Esophagus mucosa (tissue), 1 donor: Measurements from ENCODE around the gene IL4R. TPM values are rescaled to one million over a fixed set of nuclear protein-coding genes. Genes with fewer than 3 reads are reported as not detected.
"Not testable (repeated sequence)": the region's sequence is repeated elsewhere in the genome, so short reads cannot be mapped to it uniquely, and the experiment has no call there.

ENCODE experiments used
- ATAC-seq: fragments of 200-7000 bp; cut with Tn5 transposase; one replicate; pipeline ENCODE4 v1.9.1; 2020
- total RNA-seq: library from RNA; stranded (reverse); gene quantifications from one replicate; pipeline ENCODE4 v1.2.4, GENCODE V29; 2023
- donor health status: DM: yes; HTN: yes; CAD: no.

IL4R gene
- total RNA-seq, 1 donor from 2014 or later: 119 TPM

DNA sequence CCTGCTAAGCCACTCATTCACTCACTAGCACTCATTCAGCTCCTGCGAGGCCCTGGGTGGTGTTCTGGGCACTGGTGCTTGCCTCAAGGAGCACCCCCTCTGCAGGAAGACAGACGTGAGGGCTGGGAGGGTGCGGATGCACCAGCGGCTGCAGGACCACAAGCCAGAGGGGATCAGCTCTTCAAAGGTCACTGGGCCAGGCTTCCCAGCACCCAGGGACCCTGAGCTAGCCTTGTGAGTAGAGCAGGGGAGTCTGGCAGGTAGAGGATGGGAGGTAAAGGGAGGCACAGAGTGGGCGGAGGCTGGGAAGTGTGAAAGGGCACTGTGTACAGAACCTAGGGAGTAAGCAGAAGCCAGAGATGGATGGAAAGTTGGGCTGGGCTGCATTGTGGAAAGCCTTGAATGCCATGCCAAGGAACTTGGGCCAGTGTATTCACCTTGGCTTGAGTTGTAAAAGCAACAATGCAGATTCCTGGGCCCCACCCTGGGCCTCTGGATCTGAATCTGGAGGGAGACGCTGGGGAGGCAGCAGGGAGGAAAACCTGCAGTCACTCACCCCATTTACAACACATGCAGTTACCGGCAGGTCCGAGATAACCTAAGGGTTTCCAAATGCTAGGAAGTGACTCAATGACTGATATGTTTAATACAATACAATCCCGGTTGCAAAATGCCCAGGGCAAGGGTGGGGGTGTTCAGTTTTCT is 1.7 kb downstream of the IL4R start:
- ATAC-seq: peak; percentile 74

DNA sequence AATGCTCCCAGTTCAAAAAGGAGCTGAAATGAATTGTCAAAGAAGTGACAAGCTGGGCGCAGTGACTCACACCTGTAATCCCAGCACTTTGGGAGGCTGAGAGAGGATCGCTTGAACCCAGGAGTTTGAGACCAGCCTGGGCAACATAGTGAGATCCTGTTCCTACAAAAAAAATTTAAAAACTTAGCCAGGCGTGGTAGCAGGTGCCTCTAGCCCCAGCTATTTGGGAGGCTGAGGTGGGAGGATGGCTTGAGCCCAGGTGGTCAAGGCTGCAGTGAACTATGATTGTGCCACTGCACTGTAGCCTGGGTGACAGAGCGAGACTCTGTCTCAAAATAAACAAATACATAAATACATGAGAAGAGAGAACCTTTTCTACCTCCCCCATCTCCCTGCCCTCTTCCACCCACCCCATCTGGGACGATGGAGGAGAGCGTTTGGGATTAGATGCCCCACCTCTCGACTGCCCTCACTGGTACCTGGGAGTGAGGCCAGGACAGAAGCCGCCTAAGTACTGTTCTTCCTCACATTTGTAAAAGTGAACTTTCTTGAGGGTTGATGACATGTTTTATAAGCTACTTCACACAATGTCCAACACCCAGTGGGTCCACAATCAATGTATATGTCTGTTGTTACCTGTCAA is 2.4 kb downstream of the IL4R start:
- ATAC-seq: no peak

DNA sequence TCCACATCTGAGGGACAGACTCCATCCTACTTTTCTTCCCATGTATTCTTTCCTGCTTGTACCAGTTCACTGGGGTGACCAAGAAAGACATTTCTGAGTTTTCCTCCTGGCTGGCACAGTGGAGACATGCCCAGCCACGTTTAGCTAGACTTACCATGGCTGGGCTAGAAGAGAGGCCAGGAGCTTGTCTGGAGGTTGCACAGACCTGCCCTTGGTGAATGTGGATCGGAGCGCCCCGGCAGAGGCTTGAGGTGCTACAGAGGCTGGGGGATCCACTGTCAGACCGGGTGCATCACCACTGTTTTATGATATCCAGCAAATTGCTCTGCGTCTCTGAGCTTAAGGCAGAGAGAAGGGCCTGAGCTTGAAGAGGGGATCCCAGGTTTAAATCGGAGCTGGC is 3.5 kb downstream of the IL4R start:
- ATAC-seq: peak; percentile 49

DNA sequence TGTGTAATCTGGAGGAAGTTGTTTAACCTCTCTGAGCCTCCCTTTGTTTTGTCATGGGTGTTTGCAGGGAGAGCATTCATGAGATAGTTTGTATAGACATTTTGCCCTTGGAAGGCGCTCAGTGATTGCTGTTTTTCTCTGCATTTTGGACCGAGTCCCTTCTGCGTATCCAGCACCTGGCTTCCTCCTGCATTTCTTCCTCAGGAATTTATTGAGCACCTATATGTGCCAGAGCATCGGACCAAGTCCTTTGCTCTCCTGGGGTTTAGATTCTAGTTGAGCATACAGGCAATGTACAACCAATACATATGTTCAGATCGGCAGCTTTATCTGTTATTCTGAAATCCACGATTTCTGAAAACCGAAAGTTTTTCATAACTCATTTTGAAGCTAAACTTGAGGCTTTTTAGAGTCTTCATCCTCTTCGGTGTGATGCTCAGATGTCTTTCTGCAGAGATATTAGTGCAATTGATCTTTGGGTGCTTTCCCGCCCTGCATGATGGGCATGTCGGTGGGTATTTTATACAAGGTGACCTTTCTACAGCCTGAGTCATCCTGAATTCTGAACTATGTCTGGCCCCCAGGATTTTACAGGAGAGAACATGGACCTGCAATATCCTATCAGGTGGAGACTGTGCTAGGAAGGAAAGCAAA is 4.1 kb downstream of the IL4R start:
- ATAC-seq: no peak

DNA sequence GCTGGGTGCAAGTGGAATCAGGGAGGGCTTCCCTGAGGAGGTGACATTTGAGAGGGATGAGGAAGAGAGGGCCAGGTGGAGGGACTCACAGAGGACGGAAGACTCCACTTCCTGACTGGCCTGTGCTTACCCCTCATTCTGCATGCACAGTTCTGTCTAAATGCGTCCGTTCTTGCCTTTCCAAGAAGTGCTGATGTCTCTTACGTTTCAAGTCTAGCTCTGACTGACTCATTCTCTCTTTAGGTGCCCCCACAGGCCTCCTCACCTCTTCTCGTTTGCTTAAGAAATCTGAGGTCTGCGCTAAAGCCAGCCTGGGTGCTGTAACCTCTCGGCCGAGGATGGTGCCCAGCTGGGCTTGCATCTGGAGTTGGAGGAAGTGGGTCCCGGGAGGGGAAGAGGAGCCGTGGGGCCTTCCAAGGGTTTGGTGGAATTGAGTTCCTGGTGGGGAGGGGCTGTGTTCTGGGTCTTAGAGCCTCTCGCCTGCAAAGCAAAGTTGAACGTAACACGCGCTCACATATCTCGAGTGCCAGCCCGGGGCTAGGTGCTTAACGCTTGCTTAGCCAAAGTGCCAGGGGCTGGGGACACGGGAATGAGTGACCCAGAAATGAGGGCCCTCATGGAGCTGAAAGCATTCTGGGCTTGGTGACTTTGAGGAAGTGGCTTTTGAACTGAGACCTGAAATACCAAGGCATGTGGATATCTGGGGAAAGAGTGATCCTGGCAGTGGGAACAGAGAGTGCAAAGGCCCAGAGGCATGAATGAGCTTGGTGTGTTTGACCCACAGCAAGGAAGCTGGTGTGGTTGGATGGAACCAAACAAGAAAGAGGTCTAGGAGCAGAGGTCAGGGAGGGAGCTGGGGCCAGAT is 4.8 kb downstream of the IL4R start:
- peak; percentile 42 for ATAC-seq

DNA sequence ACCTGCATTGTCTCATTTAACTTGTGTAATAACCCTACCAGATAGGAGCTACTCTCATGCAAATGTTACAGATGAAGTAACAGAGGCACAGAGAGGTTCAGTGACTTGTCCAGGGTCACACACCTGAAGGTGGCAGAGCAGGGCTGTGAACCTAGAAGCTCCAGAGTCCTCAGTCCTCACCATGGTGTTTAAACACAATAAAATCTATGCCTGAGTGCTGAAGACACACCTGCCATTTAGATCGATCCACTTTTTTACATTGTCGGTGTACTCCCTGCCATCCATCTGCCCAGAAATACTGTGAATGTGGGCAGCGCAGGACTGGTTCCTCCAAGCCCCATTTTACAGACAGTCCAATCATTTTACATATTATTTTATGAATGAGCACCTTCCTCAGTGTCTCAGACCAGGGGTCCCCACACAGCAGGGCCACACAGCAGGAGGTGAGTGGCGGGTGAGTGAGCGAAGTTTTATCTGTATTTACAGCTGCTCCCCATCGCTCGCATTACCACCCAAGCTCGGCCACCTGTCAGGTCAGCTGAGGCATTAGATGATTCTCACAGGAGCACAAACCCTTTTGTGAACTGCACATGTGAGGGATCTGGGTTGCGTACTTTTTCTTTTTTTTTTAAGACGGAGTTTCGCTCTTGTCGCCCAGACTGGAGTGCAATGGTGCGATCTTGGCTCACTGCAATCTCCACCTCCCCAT is 5.6 kb downstream of the IL4R start:
- ATAC-seq: no peak

DNA sequence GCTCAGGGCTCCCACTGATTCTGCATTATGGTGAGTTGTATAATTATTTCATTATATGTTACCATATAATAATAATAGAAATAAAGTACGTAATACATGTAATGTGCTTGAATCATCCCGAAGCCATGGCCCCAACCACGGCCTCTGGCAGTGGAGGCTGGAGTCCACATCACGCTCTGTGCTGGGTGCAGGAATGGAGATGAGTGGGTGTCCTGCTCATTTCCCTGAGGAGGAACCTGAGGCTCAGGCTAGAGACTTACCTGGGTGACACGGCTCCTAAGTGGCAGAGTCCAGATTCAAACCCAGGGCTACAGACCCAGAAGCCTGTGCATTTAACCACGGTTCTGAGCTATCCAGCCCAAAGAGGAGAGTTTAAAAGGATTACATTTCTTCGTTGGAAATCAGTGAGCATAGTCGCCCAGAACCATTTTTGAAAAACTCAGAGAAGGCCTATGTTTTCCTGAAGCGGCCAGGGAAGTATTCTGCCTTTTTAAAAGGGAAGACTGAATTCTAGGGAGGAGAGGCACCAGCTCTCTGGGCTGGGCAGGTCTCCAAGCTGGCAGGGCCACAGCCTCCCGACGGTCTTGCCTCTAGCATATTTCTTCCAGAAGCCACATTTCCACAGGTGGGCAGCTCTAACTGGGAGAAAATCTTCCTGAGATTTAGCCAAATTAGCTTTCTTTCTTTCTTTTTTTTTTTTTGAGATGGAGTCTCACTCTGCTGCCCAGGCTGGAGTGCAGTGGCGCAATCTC is 6.7 kb downstream of the IL4R start:
- no peak for ATAC-seq

DNA sequence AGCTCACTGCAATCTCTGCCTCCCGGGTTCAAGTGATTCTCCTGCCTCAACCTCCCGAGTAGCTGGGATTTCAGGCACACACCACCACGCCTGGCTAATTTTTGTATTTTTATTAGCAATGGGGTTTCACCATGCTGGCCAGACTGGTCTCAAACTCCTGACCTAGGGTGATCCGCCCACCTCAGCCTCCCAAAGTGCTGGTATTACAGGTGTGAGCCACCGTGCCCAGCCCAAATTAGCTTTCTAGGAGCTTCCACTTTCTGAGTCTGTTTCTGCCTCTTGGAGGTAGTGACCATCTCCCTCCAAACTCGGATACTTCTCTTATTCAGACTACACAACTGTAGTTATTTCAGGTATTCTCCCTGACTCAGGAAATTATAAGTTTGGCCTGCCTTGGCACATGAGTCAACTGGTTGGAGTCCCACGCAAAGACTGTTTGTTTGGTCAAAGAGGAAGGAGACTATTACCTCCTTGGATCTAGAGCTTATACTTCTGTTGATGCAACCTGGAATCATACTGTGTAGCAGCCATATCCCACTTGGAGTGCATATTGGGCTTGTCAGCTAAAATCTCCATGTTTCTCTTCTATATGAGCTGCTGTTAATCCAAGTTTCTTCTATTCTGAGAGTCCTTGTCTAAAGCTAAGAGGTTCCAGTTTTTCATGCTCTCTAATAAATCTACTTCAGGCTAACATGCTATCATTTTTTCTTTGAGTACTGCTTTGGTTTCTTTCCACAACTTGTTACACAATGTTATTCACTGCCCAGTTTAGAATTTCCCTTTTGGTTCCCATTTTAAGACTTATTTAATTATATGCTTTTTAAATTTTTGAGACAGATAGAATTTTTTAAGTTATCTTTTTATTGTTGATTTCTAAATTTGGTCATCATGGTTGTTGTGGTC is 7.5 kb downstream of the IL4R start:
- peak; percentile 18 for ATAC-seq

DNA sequence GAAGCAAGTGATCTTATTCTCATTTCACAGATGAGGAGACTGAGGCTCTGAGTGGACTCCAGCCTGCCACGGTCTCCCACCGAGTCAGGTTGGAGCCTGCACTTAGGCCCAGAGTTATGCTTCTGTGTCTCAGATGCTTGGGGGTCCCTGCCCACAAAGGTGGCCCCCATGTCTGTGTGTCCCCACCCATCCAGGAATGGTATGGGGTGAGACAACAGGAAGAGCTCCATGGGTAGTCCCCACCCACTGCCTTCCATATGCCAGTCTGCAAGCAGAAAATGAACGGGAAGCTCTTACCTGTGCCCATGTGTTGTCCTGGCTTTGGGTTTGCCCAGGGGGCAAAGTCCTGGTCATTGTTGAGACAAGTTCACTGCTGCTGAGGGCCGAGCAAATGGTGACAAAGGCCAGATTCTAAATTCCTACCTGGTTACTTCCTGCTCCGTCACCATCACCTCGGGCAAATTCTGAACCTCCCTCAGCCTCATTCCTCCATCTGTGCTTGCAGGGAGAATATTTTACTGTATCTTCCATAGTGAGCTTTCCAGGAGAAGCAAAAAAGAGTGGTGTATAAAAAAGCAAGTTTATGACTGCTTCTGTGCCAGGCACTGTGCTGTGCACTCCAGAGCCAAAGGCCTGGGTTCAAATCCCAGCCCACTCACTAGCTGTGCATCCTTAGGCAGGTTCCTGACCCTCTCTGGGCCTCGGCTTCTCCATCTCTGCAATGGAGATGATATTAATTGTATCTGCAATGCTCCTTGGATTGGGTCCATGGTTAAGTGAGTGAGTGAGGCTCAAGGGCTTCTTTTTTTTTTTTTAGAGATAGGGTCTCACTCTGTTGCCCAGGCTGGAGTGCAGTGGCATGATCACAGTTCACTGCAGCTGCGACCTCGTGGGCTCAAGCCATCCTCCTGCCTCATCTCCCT is 9.3 kb downstream of the IL4R start:
- peak; percentile 45 for ATAC-seq

DNA sequence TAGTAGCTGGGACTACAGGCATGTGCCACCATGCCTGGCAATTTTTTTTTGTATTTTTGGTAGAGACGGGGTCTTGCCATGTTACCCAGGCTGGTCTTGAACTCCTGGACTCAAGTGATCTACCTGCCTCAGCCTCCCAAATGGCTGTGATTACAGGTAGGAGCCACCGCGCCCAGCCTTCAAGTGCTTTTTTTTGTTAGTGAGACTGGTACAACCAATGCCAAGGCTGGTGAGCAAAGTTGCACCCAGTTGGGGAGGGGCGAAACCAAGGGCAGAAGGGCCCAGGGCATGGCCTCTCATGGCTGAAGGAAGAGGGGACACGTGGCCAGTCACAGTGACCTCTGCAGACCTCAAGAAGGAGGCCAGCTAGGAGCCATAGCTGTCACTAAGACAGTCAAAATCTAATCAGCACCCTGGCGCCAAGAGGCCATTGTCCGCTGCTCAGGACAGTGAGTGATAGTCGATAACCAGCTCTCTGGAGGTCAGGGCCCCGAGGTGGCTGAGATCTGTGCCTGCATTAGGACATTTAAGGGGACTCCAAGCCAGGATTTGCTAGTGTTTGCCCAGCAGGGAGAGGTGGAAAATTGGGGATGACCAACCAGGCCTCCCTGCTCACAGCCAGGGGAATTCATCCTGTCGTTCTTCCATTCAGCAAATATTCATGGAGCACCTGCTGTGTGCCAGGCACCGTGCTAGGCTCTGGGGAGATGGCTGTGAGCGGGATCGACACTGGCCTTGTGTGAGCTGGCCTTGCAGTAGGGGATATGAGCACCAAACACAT is 10.2 kb downstream of the IL4R start:
- no peak for ATAC-seq

DNA sequence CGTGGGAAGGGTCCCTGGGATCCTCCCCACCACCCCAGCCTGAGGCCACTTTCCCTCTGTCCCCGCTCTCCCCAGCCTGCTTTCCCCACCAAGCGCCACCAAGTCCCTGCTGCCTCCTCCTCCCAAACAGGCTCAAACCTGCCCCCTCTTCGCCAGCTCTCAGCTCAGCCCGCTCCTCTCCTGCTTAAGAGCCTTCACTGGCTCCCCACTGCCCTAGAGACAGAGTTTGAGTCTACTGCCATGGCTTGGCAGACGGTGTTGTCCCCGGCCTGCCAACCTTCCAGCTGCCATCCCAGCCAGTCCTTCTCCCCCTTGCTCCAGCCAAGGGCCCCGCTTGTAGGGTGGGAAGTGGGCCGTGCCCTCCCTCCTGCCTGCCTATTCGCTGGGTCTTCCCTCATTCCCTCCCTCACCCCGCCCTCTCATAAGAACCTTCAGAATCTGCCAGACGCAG is 11.1 kb downstream of the IL4R start:
- peak; percentile 3 for ATAC-seq

DNA sequence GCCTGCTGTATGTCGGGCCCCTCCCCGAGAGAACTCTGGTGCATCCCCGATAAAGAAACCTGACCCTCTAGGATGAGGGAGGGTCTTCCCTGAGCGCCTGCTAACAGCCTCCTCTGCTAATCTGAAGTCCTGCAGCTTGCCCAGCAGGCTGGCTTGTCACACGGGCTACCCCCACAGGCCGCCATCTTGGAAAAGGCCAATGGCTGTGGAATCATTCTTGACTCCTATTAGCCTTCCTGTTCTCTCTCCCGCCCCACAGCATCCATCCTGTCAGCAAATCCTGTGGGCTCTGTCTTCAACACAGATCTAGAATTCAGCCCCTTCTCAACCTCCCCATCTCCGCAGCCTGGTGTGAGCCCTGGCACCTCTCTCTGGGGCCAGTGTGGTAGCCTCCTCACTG is 12.0 kb downstream of the IL4R start:
- no peak for ATAC-seq

DNA sequence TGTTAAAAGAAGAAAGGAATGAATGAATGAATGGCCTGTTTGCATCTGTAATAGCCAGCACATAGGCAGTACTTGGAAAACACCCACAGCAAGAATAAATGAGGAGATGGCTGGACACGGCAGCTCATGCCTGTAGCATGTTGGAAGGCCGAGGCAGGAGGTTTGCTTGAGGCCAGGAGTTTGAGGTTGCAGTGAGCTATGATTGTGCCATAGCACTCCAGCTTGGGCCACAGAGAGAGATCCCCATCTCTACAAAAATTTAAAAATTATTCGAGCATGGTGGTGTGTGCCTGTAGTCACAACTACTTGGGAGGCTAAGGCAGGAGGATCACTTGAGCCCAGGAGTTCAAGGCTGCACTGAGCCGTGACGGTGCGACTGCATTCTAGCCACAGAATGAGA is 12.5 kb downstream of the IL4R start:
- ATAC-seq: no peak

DNA sequence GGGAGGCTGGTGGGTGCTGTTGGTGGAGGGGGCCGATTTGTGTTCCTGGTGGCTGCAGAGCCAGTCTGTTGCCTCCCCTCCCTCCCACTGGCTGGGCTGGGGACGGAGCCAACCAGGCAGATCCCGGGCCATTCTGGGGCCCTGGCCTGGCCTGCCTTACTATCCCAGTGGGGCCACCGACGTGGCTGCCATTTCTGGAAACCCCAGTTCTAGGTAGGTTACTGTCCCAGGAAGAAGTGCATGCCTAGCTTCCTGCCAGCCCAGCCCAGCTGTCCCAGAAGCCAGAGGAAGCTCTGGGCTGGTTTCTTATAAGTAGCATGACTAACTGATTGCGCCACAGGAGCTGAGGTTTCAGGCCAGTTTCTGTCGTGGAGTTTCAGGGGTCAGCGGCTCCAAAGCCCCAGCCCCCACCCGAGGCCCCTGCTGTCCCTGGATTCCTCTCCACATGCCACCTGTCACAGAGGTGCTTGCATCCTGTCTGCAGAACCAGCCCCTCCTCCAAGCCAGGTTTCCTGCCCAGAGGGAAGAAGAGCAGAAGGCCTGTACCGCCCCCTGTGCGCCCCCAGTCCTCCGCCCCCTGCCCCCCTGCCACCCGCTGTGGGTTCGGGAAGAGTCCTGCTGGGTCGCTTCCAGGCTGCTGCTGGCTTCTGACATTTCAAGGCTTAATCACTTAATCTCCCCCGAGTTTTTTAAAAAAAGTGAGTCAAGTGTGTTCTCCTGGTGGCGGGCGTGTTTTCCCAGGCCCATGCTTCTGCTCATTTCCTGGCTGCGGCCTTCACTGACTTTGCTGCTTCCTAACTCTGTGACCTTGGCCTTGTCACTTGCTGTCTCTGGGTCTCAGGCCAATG is 13.2 kb downstream of the IL4R start:
- ATAC-seq: peak; percentile 85

DNA sequence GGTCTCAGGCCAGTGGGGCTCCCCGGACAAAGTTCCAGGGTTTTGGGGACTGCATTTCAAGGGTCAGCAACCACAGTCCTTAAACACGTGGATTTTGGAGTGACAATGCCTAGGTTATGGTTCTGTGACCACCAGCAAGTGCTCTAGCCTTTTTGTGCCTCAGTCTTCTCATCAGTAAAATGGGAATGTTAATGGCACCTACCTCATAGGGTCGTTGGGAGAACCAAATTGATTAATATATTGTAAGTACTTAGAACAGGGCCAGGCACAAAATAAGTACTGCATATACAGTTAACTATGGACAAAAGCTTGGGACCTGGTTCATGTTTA is 13.8 kb downstream of the IL4R start:
- no peak for ATAC-seq

DNA sequence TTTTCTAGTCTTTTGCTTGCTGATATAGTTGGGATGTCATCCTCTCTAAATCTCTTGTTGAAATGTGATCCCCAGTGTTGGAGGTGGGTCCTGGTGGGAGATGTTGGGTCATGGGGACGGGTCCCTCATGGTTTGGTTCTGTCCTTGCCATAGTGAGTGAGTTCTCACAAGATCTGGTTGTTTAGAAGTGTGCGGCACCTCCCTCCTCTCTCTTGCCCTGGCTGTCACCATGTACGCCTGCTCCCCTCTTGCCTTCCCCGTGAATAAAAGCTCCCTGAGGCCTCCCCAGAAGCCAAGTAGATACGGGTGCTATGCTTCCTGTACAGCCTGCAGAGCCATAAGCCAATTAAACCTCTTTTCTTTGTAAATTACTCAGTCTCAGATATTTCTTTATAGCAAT is 15.2 kb downstream of the IL4R start:
- no peak for ATAC-seq

DNA sequence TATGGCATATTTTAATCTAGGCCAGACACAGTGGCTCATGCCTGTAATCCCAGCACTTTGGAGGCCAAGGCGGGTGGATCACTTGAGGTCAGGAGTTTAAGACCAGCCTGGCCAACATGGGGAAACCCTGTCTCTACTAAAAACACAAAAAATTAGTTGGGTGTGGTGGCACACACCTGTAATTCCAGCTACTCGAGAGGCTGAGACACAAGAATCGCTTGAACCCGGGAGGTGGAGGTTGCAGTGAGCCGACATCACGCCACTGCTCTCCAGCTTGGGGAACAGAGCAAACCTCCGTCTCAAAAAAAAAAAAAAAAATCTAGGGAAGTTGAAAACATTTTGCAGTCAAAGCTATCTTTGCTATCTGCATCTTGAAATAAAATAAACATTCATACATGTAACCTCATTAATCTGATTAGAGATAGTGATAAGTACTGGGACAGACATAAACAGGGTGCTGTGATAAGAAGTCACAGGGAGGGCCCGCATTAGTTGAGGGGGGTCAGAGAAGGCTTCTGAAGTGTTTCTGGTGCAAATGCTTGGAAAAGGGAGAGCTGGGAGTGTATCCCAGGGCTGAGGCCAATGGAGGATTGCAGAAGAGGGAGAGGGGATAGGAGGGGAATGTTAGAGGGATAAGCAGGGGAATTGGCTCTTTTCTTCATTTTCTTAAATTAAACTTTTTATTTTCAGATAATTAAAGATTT is 15.8 kb downstream of the IL4R start:
- not testable (repeated sequence) for ATAC-seq
